Astrocyte (in vitro differentiated cells and primary cell): ENCODE data around the gene SLC36A2.

ENCODE experiments used
- CTCF ChIP-seq: IDR thresholded peaks from 2 replicates; pipeline ENCODE4 v1.5.1; 2011; ENCODE audit warnings: low read depth, mild to moderate bottlenecking, inconsistent platforms, low read length, moderate library complexity; ENCODE audit not compliant: insufficient read depth
- EZH2 ChIP-seq: IDR thresholded peaks from 2 replicates; pipeline ENCODE4 v1.6.1; 2012; ENCODE audit warnings: mild to moderate bottlenecking, low read length, inconsistent platforms; ENCODE audit not compliant: insufficient read depth

GRCh38 chr5:151326266-151326665, 21.1 kb downstream of the SLC36A2 start:
- no peak for TF ChIP-seq CTCF
- TF ChIP-seq EZH2: no peak
